HG02840 (cell line): ENCODE data around the gene ZBTB8A.
"Not testable (repeated sequence)": the region's sequence is repeated elsewhere in the genome, so short reads cannot be mapped to it uniquely, and the experiment has no call there.

Experiments used
- ATAC-seq: cut with Tn5 transposase; IDR thresholded peaks from one replicate; pipeline ENCODE4 v1.9.1; 2021; ENCODE audit warnings: mild to moderate bottlenecking, moderate library complexity, moderate number of reproducible peaks; ENCODE audit not compliant: unreplicated experiment, low FRiP score

Gene ZBTB8A

GRCh38 chr1:32618673-32619221 is 79.5 kb downstream of the ZBTB8A start:
- no peak for ATAC-seq

GRCh38 chr1:32619701-32620485 is 80.7 kb downstream of the ZBTB8A start:
- ATAC-seq: peak; percentile 72

GRCh38 chr1:32622205-32622604 is 83.0 kb downstream of the ZBTB8A start:
- ATAC-seq: no peak

- ATAC-seq: no peak
These were observed 83.8 kb downstream of the ZBTB8A start for GRCh38 chr1:32622806-32623681.

GRCh38 chr1:32623775-32624174 is 84.5 kb downstream of the ZBTB8A start:
- ATAC-seq: no peak

GRCh38 chr1:32626176-32626575 is 86.9 kb downstream of the ZBTB8A start:
- no peak for ATAC-seq

GRCh38 chr1:32627596-32628162 is 88.5 kb downstream of the ZBTB8A start:
- ATAC-seq: no peak

- ATAC-seq: not testable (repeated sequence)
These were observed 90.9 kb downstream of the ZBTB8A start for GRCh38 chr1:32630173-32630572.

GRCh38 chr1:32632829-32633228 is 93.6 kb downstream of the ZBTB8A start:
- ATAC-seq: no peak

GRCh38 chr1:32635508-32636277 is 96.5 kb downstream of the ZBTB8A start:
- ATAC-seq: no peak

- no peak for ATAC-seq
These were observed 97.9 kb downstream of the ZBTB8A start for GRCh38 chr1:32636914-32637645.

- ATAC-seq: no peak
These were observed 100.4 kb downstream of the ZBTB8A start for GRCh38 chr1:32639489-32640075.

GRCh38 chr1:32642292-32642827 is 103.1 kb downstream of the ZBTB8A start:
- not testable (repeated sequence) for ATAC-seq

- no peak for ATAC-seq
These were observed 105.2 kb downstream of the ZBTB8A start for GRCh38 chr1:32644426-32644825.

GRCh38 chr1:32647308-32648134 is 108.3 kb downstream of the ZBTB8A start:
- ATAC-seq: no peak

GRCh38 chr1:32650248-32650751 is 111.1 kb downstream of the ZBTB8A start, which contains the start of gene ZBTB8OS:
Gene ZBTB8OS (minus strand): TSS chr1:32650550. CDS start chr1:32650529, 21 bp downstream.
- ATAC-seq: peak; percentile 63

- peak; percentile 84 for ATAC-seq
These were observed 111.7 kb downstream of the ZBTB8A start, which contains the start of gene RBBP4 for GRCh38 chr1:32650752-32651460. Gene RBBP4 (plus strand): TSS chr1:32651208. CDS start chr1:32651307, 99 bp downstream.
